Stimulated activated CD4-positive, alpha-beta T cell treated with anti-CD3 and anti-CD28 coated beads, Interleukin-4, amount 100 ng/mL, for 4 hours (primary cell): Measurements from ENCODE around the gene SCN8A.

Source experiments
- DNase-seq, 2 experiments: peaks; one replicate each; pipeline ENCODE4 v3.0.0-alpha.2; 2020

SCN8A gene

DNA sequence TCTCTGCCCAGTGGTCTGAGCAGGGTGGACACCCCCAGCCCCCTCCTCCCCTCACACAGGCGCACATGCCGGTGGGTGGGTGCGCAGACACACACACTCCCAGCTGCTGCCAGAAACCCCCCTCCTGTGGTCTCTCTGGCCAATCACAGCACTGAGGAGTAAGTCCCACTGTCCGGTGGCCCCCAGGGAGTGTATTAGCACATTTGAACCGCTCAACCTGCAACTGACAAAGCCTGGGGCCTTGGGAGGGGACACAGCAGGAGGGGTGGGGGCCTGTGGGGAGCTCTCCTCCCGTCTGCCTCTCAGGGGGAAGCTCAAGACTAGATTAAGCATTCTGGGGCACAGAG lies 245.8 kb downstream of the SCN8A start:
- no peak for DNase-seq

- DNase-seq, result no peak
Observed at GRCh38 chr12:51837286-51837685, 246.3 kb downstream of the SCN8A start.

DNA sequence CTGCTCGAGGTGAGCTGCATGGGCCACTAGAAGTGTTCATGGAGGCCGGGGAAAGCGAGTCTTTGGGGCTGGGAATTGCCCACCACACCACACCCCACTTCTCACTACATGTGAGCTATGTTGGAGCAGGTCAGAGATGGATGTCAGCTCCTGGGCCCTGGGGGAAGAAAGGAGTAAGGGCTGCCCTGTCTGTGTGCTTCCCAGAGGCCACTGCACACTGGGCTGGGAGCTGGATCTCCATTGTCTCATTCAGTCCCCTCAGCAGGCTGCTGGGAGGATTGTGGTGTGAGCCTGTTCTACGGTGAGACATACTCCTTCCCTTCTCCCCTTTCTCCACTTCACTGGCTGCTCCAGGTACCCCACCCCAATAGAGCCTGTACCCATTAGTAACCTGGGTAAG lies 247.0 kb downstream of the SCN8A start:
- no peak for DNase-seq

GRCh38 chr12:51838762-51839161 lies 247.7 kb downstream of the SCN8A start:
- DNase-seq, result no peak

GRCh38 chr12:51839310-51839947 lies 248.4 kb downstream of the SCN8A start:
- no peak for DNase-seq

GRCh38 chr12:51840966-51841365 lies 249.9 kb downstream of the SCN8A start:
- DNase-seq, result no peak

DNA sequence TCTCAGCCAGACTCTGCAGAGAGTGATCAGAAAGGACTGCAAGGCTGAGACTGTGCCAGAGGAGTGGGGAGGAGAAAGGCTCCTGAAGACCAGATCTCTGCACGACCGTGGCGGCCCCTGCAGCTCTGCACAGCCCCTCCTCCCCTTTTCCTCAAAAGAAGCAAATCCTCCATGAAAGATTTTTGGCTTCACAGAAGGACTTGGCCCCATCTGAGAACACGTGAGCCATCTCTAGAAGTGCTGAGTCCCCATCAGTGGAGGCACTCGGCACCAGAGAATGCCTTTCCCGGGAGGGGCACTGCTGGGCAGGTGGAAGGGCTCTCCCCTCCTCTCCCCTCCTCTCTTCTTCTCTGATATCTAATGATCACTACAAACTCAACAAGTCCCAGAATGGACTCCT lies 250.7 kb downstream of the SCN8A start:
- DNase-seq, result no peak

- DNase-seq, result no peak
Observed at GRCh38 chr12:51844854-51845253, 253.8 kb downstream of the SCN8A start.

- DNase-seq, result no peak
Observed at GRCh38 chr12:51845482-51845881, 254.4 kb downstream of the SCN8A start.

GRCh38 chr12:51846271-51846691 lies 255.2 kb downstream of the SCN8A start:
- no peak for DNase-seq

DNA sequence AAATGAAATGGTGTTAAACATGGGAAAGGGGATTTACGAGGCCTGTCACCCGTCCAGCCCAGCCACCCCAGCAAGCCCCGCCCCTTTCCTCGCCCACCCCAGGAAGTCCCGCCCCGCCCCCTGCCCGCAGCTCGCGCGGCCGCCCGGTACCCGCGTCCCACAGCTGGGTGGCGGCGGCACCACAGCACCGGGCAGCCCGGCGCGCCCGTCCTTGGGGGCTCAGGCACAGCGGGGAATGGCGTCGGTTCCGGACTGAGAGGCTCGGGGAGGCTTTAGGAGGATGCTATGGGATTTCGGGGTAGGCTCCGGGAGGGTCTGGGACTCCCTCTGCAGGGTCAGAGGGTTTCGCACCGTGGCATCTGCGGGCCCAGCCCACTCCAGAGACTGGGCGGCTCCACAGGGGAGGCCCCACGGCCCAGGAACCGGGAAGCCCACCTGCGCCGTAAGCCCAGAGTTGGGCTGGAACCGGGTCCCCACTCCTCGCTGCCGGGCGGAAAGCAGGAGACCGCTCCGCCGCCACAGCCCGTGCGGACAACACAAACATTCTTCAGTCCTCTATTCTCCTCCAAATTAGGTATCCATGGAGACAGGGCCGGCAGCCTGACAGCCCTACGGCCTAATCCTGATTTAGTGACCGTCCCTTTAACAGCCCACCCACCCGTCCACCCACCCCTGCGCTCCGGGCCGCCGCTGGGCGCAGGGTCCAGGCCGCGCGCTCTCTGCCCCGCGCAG lies 256.0 kb downstream of the SCN8A start:
- peak; percentile 30 to 63 for DNase-seq

DNA sequence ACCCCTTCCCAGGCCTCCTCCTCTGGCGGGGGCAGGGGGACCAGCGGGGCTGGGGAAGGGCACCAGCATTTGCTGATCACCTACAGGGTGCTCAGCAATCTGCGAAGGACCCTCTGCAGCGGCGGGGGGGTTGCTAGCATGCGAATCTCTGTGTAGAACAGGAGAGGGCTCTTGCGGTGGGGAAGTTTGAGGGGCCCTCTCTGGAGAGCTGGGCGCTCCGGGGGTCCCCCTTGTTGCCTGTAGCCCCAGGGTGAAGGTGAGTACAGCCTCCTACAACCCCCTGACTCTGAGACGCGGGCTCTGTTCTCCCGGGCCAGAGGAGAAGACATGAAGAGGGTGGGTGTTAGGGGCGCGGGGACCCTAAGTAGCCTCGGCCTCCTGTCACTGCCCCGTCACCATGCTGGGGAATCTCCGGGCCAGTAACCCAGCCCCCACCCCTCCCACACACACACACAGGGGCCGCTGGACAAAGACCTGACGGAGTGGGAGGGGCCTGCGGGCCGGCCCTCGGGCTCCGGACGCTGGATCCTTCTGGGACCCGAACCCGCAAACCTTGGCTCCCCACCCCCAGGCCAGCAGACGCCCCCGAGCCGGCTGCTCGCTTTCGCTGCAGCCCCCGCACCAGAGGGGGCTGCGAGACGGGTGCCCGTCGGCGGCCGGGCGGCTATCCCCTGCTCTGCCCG lies 256.8 kb downstream of the SCN8A start:
- DNase-seq, result no peak

- no peak for DNase-seq
Observed at GRCh38 chr12:51848326-51848727, 257.3 kb downstream of the SCN8A start, which contains the start of gene FIGNL2. TSS of gene FIGNL2 (minus strand) at chr12:51848718. CDS start at chr12:51822413, 26,305 bp downstream.

DNA sequence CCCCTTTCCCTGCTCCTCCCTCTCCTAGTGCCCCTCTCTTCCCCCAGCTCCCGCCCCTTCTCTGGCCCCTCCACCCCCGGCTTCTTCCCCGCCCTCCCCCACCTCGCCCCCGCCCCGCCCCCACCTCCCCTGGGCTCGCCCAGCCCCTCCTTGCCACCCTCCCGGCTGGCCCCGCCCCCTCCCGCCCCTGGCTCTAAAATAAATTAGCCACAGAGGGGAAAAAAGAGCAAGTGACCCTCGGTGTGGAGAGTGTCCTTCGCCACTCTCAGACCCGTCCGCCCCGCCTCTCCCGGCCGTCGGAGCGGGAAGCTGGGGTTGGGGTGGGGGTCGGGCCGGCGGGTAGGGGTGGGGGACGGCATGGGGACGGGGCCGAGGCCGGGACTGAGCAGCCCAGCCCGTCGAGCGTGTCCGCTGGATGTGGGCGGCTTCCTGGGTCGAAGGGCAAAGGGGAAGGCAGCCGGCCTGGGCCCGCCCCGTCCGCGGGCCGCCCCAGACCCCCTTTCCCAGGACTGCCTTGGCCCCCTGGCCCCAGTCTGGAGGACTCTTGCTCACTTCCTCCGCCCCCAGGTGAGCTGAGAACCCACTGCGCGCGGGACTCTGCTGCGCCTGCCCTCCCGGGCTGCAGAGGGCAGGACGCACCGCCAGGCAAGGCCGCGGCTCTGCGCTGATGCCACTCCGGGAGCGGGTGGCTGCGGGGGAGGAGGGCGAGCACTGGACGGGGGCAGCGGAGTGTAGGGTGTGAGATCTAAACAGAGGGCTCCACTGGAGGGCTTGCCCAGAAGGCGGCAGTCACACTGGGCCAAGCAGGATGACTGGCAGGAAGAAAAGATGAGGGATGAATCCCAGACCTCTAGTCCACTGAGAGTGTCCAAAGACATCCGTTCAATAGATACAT lies 258.1 kb downstream of the SCN8A start:
- no peak for DNase-seq

GRCh38 chr12:51850081-51850964 lies 259.3 kb downstream of the SCN8A start:
- DNase-seq, result no peak

DNA sequence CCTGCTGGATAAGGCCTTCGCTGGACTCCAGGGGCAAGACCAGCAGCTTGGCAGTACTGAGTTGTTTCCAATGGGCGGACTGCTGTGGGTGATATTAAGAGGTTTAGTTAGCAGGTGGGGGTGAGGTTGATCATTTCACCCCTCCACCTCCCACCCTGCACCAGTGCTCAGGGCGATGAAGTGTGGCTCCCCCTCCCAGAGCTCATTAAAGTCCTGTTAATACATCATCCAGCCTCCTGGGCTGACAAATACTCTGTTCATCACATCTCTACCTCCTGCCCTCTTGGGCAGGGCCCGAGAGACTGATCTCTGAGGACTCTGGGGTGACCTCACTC lies 259.9 kb downstream of the SCN8A start:
- DNase-seq, result no peak

- no peak for DNase-seq
Observed at GRCh38 chr12:51851413-51852124, 260.5 kb downstream of the SCN8A start.

DNA sequence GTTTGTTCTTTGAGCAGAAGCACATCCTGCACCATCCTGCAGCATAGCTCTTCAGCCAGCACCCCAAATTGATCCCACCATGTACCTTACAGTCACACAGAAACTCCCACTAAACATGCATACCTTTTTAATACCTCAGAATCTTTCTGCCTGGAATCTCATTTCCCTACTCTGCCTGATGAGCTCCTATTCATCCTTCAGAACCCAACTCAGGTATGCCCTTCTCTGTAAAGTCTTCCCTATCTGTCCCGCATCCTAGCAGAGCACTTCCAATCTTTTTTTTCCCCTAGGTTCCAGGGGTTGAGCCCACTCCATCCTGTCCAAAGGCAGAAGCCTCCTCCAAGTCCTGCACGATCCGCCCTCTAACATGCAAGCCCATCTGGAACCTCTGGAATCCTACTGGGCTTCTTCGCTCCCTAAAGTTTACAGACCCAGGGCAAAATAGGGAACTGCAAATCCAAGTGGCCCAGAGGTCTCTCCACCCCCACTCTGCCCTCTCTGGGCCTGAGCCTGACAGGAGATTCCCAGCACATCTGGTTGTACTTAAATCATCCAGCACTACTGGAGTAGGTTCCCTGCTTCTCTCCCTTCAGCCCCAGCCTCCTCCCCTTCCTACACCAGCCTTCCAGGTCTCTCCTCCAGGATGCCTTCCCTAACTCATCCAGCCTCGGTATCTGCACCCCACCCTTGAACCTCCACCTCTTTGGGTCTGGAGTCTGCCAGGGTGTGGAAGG lies 261.5 kb downstream of the SCN8A start:
- no peak for DNase-seq

GRCh38 chr12:51855586-51856428 lies 264.8 kb downstream of the SCN8A start:
- no peak for DNase-seq

DNA sequence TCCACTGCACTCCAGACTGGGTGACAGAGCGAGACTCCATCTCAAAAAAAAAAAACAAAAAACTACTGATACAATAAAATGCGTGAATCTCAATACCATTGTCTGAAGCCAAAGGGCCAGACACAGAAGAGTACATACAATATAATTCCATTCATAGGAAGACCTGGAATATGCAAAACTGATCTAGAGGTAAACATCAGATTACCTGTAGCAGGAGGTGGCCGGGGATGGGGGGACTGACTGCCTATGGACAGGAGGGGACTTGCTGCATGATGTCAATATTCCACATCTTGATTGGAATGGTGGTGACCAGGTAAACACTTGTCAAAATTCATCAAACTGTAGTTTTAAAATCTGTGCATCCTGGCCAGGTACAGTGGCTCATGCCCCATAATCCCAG lies 270.0 kb downstream of the SCN8A start:
- DNase-seq, result no peak
